Measurements from ENCODE around the gene CCDC92.

DNA sequence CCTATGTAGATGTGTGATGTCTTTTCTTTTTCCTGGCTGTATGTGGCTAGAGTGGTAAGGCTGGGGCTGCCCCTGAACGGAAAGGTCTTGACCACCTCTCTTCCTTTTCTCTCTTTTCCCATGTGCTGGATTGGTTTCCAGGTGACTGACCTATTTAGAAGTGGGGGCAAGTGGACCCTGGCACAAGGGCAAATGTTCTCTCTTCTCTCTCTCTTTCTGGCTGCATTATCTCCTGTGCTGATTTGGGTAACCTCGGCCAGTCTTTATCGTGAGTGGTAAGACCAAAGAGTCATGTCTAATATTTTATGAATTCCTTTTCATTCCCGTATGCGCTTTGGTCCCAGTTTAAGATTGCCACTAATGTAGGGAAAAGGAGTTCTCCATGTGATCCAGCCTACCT, 16.5 kb upstream of the CCDC92 start:
- TF ChIP-seq, protein P1, sequence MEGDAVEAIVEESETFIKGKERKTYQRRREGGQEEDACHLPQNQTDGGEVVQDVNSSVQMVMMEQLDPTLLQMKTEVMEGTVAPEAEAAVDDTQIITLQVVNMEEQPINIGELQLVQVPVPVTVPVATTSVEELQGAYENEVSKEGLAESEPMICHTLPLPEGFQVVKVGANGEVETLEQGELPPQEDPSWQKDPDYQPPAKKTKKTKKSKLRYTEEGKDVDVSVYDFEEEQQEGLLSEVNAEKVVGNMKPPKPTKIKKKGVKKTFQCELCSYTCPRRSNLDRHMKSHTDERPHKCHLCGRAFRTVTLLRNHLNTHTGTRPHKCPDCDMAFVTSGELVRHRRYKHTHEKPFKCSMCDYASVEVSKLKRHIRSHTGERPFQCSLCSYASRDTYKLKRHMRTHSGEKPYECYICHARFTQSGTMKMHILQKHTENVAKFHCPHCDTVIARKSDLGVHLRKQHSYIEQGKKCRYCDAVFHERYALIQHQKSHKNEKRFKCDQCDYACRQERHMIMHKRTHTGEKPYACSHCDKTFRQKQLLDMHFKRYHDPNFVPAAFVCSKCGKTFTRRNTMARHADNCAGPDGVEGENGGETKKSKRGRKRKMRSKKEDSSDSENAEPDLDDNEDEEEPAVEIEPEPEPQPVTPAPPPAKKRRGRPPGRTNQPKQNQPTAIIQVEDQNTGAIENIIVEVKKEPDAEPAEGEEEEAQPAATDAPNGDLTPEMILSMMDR (IDR thresholded peaks at IDR 0.05): no peak
- TF ChIP-seq, protein P2, sequence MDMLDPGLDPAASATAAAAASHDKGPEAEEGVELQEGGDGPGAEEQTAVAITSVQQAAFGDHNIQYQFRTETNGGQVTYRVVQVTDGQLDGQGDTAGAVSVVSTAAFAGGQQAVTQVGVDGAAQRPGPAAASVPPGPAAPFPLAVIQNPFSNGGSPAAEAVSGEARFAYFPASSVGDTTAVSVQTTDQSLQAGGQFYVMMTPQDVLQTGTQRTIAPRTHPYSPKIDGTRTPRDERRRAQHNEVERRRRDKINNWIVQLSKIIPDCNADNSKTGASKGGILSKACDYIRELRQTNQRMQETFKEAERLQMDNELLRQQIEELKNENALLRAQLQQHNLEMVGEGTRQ (IDR thresholded peaks at IDR 0.05; ENCODE audit: borderline replicate concordance, low read depth, low read length): no peak
- no peak for TF ChIP-seq EP300 (IDR thresholded peaks at IDR 0.05; ENCODE audit: borderline replicate concordance in 1 of 2, low read depth in 1 of 2, low read length in 1 of 2)
- TF ChIP-seq EZH2phosphoT487 (IDR thresholded peaks at IDR 0.05; ENCODE audit: borderline replicate concordance, low read depth): no peak
- TF ChIP-seq POLR2AphosphoS5 (IDR thresholded peaks at IDR 0.05; ENCODE audit: low read depth, low read length): no peak
- no peak for TF ChIP-seq RXRA (IDR thresholded peaks at IDR 0.05; ENCODE audit: borderline replicate concordance, low read depth)
- no peak for TF ChIP-seq GABPA (IDR thresholded peaks at IDR 0.05; ENCODE audit: low read depth)
- no peak for TF ChIP-seq RCOR1 (IDR thresholded peaks at IDR 0.05; ENCODE audit: low read length)

All from SK-N-SH (cell line).